MM.1S (cell line): Measurements from ENCODE around the gene CHN1.

Experiments
- DNase-seq: peaks from one replicate; pipeline ENCODE4 v3.0.0-alpha.2; 2015
- H2AFZ ChIP-seq: fragments of 300-600 bp; sonication (generic); 2 replicates; pipeline ENCODE4 v1.6.0; 2016; ENCODE audit warnings: antibody characterized with exemption, low read length
- H3F3A ChIP-seq: fragments of 300-600 bp; sonication (generic); 2 replicates; pipeline ENCODE4 v1.6.1; 2016; ENCODE audit warnings: mild to moderate bottlenecking, antibody characterized with exemption, low read length, moderate library complexity, mixed read lengths; ENCODE audit not compliant: insufficient read depth
- H3K27ac ChIP-seq: fragments of 300-600 bp; sonication (generic); 2 replicates; pipeline ENCODE4 v1.5.1; 2016; ENCODE audit warnings: mild to moderate bottlenecking, low read length
- H3K27me3 ChIP-seq: fragments of 300-600 bp; sonication (generic); replicated peaks from 2 replicates; pipeline ENCODE4 v1.6.0; 2016; ENCODE audit warnings: low read length; ENCODE audit not compliant: insufficient read depth
- H3K36me3 ChIP-seq: fragments of 300-600 bp; sonication (generic); replicated peaks from 2 replicates; pipeline ENCODE4 v1.6.1; 2016; ENCODE audit warnings: mild to moderate bottlenecking, low read length, mixed read lengths; ENCODE audit not compliant: insufficient read depth
- H3K4me1 ChIP-seq: fragments of 300-600 bp; sonication (generic); 2 replicates; pipeline ENCODE4 v1.6.1; 2016; ENCODE audit warnings: low read length, mixed read lengths
- H3K4me2 ChIP-seq: fragments of 300-600 bp; sonication (generic); 2 replicates; pipeline ENCODE4 v1.6.0; 2016; ENCODE audit warnings: low read depth, low read length
- H3K4me3 ChIP-seq: fragments of 300-600 bp; sonication (generic); 2 replicates; pipeline ENCODE4 v1.5.1; 2016; ENCODE audit warnings: low read length, mixed read lengths
- H3K79me2 ChIP-seq: fragments of 300-600 bp; sonication (generic); 2 replicates; pipeline ENCODE4 v1.6.1; 2016; ENCODE audit warnings: mixed run types, low read length, mixed read lengths
- H3K9ac ChIP-seq: fragments of 300-600 bp; sonication (generic); 2 replicates; pipeline ENCODE4 v1.6.1; 2016; ENCODE audit warnings: low read length, mixed read lengths
- H3K9me2 ChIP-seq: fragments of 300-600 bp; sonication (generic); replicated peaks from 2 replicates; pipeline ENCODE4 v1.6.1; 2016; ENCODE audit warnings: mild to moderate bottlenecking, low read length, mixed read lengths; ENCODE audit not compliant: insufficient read depth
- H3K9me3 ChIP-seq: fragments of 300-600 bp; sonication (generic); replicated peaks from 2 replicates; pipeline ENCODE4 v1.6.1; 2016; ENCODE audit warnings: mild to moderate bottlenecking, low read length, mixed read lengths; ENCODE audit not compliant: insufficient read depth
- H4K20me1 ChIP-seq: fragments of 300-600 bp; sonication (generic); 2 replicates; pipeline ENCODE4 v1.6.1; 2016; ENCODE audit warnings: mild to moderate bottlenecking, low read length, moderate library complexity, mixed read lengths; ENCODE audit not compliant: insufficient read depth
- CTCF ChIP-seq: fragments of 300-600 bp; sonication (generic); IDR thresholded peaks from 2 replicates; pipeline ENCODE4 v1.5.1; 2016; ENCODE audit warnings: antibody characterized with exemption, low read length, mixed read lengths
- EZH2 ChIP-seq: fragments of 300-600 bp; sonication (generic); optimal IDR thresholded peaks from 2 replicates; pipeline ENCODE3; 2017; ENCODE audit warnings: low read depth, mild to moderate bottlenecking, antibody characterized with exemption, low read length, mixed read lengths
- EZH2phosphoT487 ChIP-seq: fragments of 300-600 bp; sonication (generic); IDR thresholded peaks from 2 replicates; pipeline ENCODE4 v1.6.1; 2018; ENCODE audit warnings: antibody characterized with exemption, low read length

The CHN1 gene

GRCh38 chr2:175017618-175018414, 12.6 kb upstream of the CHN1 start:
- Histone ChIP-seq H2AFZ (no peak overlapping the region), H3K9ac (no peak overlapping the region), H3K4me1 (no peaks in the 10 kb centered on the region), H3K36me3 (no peaks in the 10 kb centered on the region), H3K27me3 (no peaks in the 10 kb centered on the region), H3K27ac (no peak overlapping the region), H3K4me2 (no peak overlapping the region), H4K20me1 (no peaks in the 10 kb centered on the region), H3K79me2 (no peaks in the 10 kb centered on the region), H3K9me3 (no peaks in the 10 kb centered on the region), H3K9me2 (no peaks in the 10 kb centered on the region), H3K4me3 (no peak overlapping the region), H3F3A (no peaks in the 10 kb centered on the region)
- no peak for DNase-seq
- TF ChIP-seq EZH2phosphoT487 (no peak), CTCF (no peak), EZH2 (no peak)

- no peak overlapping the region for H2AFZ ChIP-seq
- no peak for DNase-seq
- no peak overlapping the region for H3K4me2 ChIP-seq
- no peaks in the 10 kb centered on the region for H3K36me3 ChIP-seq
- TF ChIP-seq CTCF (no peak), EZH2 (no peak), EZH2phosphoT487 (no peak)
- no peak overlapping the region for H3K27ac ChIP-seq
- no peak overlapping the region for H3K9ac ChIP-seq
- H3K27me3 ChIP-seq, result no peaks in the 10 kb centered on the region
- H4K20me1 ChIP-seq, result no peaks in the 10 kb centered on the region
- no peaks in the 10 kb centered on the region for H3K79me2 ChIP-seq
- H3F3A ChIP-seq, result no peaks in the 10 kb centered on the region
- no peaks in the 10 kb centered on the region for H3K9me3 ChIP-seq
- H3K4me3 ChIP-seq, result no peak overlapping the region
- H3K9me2 ChIP-seq, result no peaks in the 10 kb centered on the region
- H3K4me1 ChIP-seq, result no peaks in the 10 kb centered on the region
These were observed 10.2 kb upstream of the CHN1 start for GRCh38 chr2:175015340-175015739.

GRCh38 chr2:175012516-175012915, 7.3 kb upstream of the CHN1 start:
- no peaks in the 10 kb centered on the region for H3K27me3 ChIP-seq
- DNase-seq, result no peak

More at GRCh38 chr2:175012516-175012915, 7.3 kb upstream of the CHN1 start:
- H3K9me2 ChIP-seq, result no peaks in the 10 kb centered on the region
- H3F3A ChIP-seq, result no peaks in the 10 kb centered on the region
- H4K20me1 ChIP-seq, result no peaks in the 10 kb centered on the region
- H3K4me3 ChIP-seq, result no peak overlapping the region
- H3K4me2 ChIP-seq, result no peak overlapping the region
- no peak overlapping the region for H3K9ac ChIP-seq
- H3K79me2 ChIP-seq, result no peaks in the 10 kb centered on the region
- no peaks in the 10 kb centered on the region for H3K4me1 ChIP-seq
- H2AFZ ChIP-seq, result no peak overlapping the region
- no peak overlapping the region for H3K27ac ChIP-seq
- no peaks in the 10 kb centered on the region for H3K9me3 ChIP-seq
- no peaks in the 10 kb centered on the region for H3K36me3 ChIP-seq
- TF ChIP-seq CTCF (no peak), EZH2 (no peak), EZH2phosphoT487 (no peak)
